CD4-positive, alpha-beta T cell treated with Interleukin-12 subunit alpha and Interleukin-12 subunit beta, for 1 hour (primary cell): Measurements from ENCODE around the gene WSB1.

ENCODE experiments used
- DNase-seq: peaks from one replicate; pipeline ENCODE4 v3.0.0-alpha.2; 2020

The WSB1 gene

GRCh38 chr17:27340575-27340974, 46.7 kb downstream of the WSB1 start:
- no peak for DNase-seq

DNA sequence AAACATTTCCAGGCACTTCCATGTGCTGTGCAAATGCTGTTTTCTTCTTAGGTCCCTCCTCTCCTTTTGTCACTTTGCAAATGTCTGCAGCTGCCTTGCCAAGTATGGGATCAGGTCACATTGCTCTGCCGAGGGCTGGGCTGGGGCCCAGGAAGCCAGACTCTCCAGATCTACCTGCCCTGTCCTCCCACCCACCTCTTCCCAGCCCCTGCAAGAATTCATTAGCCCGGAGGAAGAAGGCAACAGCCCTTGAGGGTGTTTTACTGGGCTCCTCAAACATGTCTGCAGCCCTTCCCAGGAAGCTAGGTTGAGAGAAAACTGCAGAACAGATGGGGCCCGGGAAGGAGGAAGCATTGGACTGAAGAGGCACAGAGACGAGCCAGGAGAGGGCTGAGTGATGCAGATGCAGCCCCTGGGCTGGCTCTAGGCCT, 47.1 kb downstream of the WSB1 start:
- DNase-seq = no peak

DNA sequence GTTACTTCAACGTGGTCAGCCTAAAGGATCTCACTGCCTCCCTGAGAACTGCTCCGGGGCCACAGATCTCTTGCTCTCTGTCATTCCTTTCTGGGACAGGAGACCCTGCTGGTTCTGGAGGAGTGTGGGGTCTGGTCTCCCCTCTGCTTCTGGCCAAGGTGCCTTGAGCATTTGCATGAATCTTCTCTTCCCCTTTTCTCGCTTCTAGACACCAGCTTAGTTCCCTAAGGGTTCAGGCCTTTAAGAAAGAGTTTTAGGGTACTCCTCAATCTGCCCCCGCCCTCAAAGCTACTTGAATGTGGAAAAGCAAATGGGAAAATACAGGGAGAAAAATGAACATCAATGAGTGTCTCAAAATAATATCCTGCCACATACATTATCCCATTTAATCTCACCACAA, 48.1 kb downstream of the WSB1 start:
- DNase-seq = no peak

DNA sequence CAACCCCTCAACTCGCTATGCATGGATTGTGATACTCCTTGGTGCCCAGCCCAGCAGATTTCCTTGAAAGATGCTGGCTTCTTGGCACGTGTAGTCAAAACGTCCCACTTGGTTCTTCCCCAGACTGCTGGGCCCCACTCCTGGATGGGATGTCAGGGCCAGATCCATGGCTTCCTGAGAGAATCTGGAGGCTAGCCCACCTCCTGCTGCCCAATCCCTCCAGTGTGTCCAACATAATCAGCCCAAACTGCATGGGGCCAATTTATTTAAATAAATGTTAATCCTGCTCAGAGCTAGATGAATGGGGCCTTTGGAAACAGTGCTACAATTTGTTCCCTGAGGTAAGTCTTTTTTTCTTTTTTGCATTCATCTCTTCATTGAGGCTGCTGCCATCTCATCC, 49.4 kb downstream of the WSB1 start:
- DNase-seq = no peak

DNA sequence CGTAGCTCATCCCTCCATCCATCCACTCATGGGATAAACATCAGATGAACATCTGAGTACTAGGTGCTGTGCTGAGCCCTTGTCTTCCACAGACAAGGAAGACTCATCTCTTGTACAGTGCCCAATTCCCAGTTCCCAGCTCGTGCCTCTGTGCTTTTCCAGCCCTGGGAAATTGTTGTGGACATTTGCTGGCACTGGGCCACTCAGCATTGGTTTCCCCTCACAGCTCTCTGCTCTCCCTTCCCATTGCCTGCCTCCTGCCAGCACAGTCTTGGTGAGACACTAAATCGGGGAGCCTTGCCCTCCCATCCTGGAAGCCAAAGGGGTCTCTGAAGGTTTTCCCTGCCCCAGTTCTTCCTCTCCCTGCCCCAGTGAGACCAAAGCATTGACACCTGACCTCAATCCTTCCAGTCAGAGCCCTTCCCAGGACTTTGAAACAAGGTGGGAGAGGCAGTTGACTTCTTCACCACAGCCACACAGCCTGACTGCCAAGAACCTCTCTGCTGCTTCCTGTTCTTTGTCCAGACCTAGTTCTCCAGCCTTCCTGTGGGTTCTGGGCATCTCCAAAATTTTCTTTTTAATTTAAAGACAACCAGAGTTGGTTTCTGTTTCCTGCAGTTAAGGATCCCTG, 50.2 kb downstream of the WSB1 start:
- DNase-seq = no peak

- DNase-seq = no peak
These were observed 51.4 kb downstream of the WSB1 start for GRCh38 chr17:27345141-27345904.

- DNase-seq = no peak
These were observed 52.5 kb downstream of the WSB1 start for GRCh38 chr17:27346228-27346899.

DNA sequence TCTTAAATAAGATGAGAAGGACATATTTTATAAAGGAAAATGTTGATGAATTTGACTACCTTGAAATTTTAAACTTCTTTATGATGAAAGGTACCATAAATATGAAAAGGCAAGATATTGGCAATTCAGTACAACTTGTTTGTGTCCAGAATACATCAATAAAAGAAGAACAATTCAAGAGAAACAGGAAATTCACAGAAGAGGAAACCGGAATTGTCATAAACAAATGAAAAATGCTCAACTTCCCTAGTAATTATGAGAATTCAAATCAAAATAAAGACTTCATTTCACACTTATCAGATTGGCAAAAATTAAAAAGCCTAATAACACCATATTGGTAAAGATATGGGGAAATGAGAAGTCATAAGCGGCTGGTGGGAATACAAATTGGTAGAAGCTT, 54.3 kb downstream of the WSB1 start:
- DNase-seq = no peak

- no peak for DNase-seq
These were observed 55.7 kb downstream of the WSB1 start for GRCh38 chr17:27349540-27350021.

- no peak for DNase-seq
These were observed 57.8 kb downstream of the WSB1 start for GRCh38 chr17:27351759-27352158.

GRCh38 chr17:27352448-27353032, 58.6 kb downstream of the WSB1 start:
- DNase-seq = no peak

DNA sequence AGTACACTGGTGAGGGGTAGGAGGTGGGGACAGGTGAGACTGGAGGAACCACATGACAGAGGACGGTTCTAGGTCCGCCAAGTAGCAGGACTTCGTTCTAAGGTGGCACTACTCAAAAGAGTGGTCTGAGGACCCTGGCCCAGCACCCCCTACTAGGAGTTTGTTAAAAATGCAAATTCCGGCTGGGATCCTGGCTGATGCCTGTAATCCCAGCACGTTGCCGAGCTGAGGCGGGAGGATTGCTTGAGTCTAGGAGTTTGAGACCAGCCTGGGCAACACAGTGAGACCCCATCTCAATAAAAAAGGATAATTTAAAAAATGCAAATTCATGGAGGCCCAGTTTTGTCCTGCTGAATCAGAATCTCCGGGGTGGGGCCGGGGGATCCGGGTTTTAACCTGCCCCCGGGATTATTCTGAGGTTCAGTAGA, 59.1 kb downstream of the WSB1 start:
- DNase-seq = no peak

DNA sequence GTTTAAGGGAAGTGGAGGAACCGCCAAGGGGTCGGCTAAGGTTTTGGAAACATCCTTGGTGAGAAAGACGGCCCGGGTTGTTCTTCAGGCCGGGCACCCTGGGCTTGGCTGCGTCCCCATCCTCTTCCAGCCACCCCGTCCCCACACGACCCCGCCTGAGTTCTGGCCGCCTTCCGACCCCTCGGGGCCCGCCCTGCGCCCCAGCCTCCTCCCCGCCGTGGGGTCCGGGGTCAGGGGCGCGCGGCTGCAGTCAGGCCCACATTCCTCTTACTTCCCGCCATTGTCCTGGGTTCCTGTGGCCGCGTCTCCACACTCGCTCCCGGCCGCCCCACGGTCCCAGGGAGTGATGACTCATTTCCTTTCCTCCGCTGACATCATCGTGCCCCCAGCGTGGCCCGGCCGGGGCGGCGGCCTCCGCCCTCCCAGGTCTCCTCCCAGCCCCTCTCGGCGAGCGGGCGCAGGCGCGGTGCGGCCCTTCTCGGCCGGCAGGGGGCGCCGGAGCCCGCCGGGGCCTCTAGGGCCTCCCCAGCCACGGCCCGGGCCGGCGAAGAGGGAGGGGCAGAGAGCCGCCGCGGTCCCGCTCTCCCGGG, 59.6 kb downstream of the WSB1 start:
- DNase-seq = peak; percentile 92

DNA sequence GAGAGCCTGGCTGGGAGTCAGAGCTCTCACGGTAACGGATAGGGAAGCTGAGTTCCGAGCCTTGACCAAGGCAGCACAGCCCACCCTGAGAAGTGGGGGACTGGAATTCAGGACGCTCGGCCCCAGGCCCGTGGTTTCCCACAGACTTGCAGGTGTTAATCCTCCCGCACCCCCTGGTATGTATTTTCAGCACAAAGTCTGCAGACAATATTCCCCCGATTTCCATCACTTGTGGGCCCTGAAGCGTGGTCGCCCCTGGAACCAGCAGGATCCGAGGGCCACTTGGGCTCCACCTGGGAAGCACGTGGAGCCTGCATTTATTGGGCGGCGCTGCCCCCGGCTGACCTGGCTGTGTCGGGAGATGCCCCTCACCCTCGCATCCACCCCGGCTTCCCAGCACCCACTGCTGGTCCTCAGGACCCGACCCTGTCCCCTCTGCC, 60.2 kb downstream of the WSB1 start:
- DNase-seq = no peak

DNA sequence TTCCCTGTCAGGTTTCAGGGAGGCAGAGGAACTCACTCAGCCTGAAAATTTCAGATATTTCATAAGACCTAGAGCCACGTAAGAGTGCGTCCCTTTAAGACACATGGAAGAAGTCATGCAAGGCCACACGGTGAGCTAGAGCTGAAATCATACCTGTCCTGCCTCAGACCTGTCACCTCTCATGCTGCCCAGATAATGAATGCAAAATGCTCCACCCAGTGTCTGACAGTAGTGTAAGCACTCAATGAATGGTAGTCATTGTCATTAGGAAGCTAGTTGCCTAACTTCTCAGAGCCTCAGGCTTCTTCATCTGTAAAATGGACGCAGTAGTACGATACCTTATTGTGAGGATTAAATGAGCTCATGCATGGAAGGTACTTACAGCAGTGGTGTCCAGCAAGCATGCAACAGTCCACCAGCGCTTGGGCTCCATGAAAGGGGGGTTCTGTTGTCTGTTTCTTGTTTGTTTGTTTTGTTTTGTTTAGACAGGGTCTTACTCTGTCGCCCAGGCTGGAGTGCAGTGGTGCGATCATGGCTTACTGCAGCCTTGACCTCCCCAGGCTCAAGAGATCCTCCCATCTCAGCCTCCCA, 60.7 kb downstream of the WSB1 start:
- no peak for DNase-seq

DNA sequence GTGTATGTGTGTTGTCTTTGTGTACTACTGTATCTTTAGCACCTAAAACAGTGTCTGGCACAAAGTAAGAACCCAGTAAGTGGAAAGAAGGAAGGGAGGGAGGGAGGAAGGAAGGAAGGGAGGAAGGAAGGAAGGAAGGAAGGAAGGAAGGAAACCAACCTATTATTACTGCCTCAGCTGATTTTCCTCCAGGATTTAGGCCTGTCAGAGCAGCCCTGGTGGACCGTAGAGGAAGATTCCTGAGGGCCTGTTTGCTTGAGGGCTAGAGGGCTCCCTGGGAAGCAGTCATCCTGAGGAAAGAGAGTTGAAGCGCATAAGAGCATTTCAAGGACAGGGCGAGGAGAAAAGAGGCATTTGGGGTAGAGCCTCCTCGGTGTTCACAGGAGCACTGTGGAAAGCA, 61.5 kb downstream of the WSB1 start:
- DNase-seq = no peak

DNA sequence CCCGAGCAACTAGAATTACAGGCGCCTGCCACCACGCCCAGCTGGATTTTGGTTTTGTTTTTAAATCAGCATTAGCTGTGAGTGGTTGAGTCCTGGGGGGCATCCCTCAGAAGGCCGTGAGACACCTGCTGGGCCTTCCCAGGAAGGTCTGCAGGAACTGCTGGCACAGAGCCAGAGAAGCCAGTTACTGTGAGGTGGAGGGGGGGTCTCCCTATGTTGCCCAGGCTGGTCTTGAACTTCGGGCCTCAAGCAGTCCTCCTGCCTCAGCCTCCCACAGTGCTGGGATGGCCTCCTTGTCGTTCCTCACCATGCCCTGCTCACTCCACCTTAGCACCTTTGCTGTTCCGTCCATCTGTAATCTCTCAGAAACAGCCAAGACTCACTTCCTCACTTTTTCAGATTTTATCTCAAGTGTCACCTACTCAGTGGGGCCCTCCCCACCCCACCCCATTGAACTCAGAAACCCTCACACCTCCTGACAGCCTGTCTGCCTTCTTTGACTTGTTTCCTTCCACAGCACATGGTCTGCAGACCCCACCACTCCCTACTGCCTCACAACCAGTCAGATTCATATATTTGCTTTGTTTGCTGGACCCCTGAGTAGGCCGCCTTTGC, 62.3 kb downstream of the WSB1 start:
- no peak for DNase-seq

GRCh38 chr17:27357236-27357635, 63.3 kb downstream of the WSB1 start:
- no peak for DNase-seq

GRCh38 chr17:27360507-27360906, 66.6 kb downstream of the WSB1 start:
- no peak for DNase-seq

DNA sequence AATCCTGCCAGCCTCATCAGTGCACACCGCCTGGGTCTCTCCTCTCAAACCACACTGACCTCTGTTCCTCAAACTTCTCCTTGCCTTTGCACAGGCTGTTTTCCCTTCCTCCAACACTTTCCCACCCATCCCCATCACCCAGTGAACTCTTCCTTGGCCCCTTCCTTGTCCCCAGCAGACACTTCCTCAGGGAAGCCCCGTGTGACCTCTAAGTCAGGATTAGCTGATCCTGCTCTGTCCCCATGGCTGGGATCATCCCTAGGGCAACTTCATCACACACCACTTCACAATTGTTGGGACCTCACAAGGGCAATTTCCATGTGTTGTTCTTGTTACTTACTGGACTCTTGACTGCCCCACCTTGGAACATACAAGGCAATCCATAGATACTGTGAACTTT, 67.8 kb downstream of the WSB1 start:
- DNase-seq = no peak

GRCh38 chr17:27362503-27362902, 68.6 kb downstream of the WSB1 start:
- no peak for DNase-seq

GRCh38 chr17:27362909-27363308, 69.0 kb downstream of the WSB1 start:
- DNase-seq = no peak
